Left hindlimb (tissue), 1 donor: ENCODE measurements around the gene TCTN2.

Experiments
- DNase-seq: peaks from one replicate; pipeline ENCODE4 v3.0.0-alpha.2; 2018

TCTN2 gene

DNA sequence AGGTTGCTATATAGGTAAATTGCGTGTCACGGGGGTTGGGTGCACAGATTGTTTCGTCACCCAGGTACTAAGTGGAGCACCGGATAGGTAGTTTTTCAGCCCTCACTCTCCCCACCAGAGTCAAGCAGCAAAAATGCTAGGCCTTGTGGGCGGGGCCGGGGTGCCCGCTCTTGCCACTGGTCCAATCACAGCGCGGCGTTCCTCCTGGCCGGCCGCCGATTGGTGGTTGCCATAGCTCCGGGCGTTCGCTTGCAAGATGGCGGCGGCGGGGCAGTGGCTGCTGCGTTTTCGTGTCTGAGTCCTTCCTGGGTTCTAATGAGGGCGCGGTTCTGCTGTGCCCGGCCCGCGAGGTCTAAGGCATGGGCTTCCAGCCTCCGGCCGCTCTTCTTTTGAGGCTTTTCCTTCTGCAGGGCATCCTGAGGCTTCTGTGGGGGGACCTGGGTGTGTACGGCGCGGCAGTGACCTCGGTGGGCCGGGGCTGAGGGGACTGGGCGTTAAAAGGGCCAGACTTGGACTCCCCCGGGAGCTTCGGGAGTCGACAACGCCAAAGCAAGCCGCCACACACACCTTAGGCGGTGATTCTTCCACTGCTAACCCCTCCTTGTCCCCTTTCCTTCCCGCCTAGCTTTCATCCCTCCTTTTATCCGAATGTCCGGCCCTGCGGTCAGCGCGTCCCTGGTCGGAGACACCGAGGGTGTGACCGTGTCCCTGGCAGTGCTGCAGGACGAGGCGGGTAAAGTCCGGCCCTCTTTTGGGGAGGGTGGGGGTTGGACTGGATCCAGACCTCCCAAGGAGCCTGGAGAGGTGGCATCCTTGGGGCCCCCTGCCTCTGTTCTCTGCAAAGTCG lies at the start of gene TCTN2:
TSS of gene TCTN2 (plus strand) at position 232 of the 847 bp plus-strand sequence. CDS start at position 360, 128 bp downstream.
- DNase-seq: peak; percentile 95

DNA sequence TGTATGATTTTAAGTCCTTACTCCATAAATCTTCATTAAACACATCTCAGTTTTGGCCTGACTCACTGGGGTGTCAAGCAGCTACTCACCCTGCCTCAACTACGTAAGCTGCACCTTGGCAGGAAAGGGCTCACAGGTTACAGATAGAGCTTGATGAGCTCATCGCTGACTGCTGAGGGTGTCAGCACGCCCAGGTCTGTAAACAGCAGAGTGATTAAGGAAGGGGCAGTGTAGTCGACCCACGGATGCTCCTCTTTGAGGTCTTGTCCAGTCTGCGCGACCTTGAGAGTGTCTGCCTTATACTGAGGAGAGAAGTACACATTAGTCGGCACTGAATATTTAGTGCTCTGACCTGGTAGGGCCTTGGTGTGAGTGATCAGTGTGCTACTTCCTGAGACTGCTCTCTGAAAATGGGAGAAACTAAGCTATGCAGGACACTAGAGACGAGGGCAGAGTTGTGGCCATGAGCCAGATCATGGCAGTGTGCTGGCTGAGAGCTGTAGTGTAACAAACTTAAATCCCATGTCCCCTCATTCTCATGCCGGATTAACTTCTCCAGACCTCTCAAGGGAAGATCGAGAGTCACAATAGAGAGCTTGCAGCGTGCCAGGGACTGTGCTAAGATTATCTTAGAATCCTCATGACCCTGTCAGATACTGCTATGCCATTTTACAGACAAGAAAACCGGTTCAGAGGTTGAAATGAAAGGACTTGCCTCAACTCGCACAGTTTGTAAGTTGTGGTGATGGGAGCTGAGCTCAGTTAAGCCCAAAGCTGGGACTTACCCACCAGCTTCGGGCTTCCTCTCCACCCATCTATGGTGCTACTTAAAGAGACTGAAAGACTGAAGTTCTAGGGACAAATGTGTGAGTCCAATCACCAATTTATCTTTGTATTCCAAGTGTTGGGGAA lies 49.0 kb upstream of the TCTN2 start:
- no peak for DNase-seq

DNA sequence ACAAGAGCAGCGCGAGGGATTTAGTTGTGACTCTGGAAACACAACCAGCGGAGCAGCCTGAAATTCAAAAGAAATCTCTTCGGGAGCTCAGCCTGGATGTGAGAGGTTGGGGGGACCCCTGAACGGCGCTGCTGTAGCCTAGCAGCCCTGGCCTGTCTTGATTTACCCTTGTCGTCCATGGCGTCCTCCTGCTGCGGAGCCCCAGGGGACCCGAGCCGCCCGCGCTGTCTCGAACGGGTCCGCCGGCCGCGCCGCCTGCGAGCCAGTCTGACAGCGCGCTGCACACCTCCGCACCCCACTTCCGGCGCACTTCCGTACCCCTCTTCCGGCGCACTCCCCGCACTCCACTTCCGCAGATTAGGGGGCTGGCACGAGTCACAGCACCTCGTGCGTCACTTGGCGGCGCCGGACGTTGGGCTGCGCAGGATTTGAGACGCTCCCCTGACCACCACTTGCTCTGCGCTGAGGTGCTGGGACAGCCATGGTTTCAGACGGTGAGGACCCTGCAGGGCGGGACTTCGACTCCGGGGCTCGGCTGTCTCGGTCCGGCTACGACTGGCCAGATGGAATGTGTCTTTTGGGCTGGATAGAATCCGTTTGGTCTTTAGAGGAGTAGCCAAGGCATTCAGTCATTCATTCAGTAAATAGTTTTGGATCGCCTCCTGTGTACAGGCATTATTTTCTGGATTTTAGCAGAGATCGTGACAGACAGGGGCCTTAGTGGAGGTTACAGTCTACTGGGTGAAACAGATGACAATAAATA lies 37.4 kb upstream of the TCTN2 start, which contains the start of the genes EIF2B1 and GTF2H3:
TSS of gene EIF2B1 (minus strand) at position 308 of the 763 bp plus-strand sequence. CDS start at position 179, 129 bp downstream.
TSS of gene GTF2H3 (plus strand) at position 451 of the 763 bp plus-strand sequence. CDS start at position 482, 31 bp downstream.
- DNase-seq: peak; percentile 98

DNA sequence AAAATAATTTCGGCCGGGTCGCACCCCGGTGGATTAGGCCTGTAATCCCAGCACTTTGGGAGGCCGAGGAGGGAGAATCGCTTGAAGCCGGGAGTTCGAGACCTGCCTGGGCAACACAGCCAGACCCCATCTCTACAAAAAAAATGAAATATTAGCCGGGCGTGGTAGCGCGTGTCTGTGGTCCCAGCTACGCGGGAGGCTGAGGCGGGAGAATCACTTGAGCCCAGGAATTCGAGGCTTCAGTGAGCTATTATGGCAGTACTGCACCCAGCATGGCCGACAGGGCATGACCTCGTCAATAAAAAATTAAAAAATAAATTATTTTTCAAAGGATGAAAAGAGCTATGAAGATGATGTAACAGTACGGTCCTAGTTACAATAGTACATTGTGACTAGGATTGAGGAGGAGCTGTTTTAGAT lies 36.8 kb upstream of the TCTN2 start:
- no peak for DNase-seq

DNA sequence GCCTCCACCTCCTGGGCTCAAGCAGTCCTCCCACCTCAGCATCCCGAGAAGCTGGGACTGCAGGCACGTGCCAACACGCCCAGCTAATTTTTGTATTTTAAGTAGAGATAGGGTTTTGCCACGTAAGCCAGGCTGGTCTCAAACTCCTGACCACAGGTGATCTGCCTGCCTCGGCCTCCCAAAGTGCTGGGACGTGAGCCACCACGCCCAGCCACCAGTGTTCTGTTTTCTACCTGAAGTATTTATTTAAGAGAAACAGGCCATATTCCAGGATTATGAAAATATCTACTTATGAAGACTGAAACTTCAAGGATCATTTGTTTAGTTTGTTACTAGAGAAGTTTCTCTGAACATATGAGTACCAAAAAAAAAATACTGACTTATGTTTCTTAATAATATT lies 27.0 kb upstream of the TCTN2 start:
- no peak for DNase-seq

DNA sequence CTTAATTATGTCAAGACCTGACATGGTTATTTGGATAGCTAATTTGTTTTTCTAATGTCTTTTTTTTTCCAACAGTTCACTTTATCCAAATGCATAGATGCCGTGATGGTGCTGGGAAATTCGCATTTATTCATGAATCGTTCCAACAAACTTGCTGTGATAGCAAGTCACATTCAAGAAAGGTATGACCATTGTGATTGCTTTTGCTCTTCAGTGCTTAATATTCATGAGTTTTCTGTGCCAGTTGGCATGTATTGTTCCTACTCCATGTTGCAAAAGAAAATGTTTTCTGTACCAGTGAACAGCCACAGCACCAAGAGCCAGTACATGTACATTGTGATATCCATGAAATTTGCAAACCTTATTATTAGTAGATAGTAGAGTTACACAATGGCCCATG lies 25.5 kb upstream of the TCTN2 start:
- no peak for DNase-seq

DNA sequence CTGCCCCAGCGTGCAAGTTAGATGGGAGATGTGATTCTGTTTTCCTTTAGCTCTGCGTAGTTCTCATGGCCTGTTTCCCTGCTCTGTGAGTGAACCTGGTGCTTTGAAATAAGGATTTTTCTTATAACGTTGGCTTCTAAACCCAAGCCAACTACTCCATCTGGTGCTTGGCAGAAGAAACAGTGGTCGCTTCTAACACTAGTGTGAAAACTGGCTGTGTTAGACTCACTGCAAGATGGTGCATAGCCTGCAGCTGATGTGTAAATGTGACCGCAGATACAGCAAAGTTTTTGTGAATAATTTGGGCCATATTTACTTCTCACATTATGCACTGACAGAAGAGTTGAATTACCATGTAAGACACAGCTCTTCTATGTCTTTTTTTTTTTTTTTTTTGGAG lies 25.0 kb upstream of the TCTN2 start:
- no peak for DNase-seq

DNA sequence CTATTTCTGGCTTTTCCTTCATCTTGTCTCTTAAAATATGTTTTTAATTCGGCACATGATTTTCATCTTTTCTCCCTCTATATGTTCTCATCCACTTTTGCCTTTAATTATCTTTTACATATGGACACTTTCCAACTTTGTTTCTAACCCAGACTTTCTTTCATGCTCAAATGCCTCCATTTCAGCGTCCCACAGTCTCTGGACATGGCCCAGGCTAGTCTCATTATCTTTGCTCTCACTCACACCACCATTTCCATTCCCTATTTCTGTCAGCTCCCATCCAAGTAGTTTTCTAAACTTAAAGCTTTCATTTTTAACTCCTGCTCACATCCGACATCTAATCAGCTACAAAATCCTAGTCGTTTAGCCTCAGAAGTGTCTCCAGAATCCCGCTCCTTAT lies 22.5 kb upstream of the TCTN2 start:
- no peak for DNase-seq

DNA sequence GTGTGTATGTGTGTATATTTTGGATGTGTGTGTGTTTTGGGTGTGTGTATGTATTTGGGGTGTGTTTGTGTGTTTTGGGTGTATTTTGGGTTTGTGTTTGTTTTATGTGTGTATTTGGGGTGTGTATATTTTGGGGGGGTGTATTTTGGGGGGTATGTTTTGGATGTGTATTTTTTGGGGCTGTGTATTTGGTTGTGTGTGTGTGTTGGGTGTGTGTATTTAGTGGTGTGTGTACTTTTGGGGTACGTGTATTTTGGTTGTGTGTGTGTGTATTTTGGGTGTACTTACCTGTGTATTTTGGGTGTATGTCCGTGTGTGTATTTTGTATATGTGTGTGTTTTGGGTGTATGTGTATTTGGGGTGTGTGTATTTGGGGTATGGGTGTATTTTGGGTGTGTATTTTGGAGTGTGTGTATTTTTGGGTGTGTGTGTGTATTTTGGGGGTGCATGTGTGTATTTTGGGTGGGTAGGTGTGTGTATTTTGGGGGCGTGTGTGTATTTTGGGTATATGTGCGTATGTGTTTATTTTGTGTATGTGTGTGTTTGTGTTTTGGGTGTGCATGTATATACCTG lies 16.7 kb upstream of the TCTN2 start:
- no peak for DNase-seq

DNA sequence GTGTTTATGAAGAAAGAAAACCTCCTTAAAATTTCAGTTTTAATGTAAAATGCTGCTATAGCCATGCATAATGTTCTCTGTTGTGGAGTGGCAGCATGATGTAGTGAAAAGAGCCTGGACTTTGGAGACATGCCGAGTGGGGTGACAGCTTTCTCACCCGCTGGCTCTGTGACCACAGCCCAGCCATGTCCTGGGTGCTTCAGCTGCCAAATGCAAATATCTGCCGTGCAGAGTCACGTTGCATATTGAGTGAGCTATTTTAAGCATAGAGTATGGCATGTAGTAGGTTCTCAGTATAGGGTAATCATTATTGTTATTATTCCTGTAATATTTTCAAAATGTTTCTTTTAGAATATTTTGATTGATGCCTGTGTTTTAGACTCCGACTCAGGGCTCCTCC lies 15.5 kb upstream of the TCTN2 start:
- DNase-seq: no peak

DNA sequence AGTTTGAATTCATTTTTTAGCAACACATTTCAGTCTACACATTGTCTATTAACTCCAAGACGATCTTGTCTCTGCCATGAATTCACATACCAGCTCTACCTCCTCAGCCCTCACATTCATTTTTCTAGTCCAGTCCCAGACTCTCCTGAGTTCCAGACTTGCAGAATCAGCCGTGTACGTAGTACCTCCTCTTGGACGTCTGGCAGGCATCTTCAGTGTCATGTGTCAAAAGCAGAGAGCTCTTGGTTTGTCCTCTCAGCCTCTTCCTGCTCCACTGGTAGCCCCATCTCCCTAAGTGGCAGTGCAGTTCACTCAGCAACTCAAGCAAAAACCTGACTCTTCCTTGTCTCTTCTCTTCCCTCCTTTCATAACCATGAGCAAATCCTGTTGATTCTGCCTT lies 14.5 kb upstream of the TCTN2 start:
- no peak for DNase-seq

DNA sequence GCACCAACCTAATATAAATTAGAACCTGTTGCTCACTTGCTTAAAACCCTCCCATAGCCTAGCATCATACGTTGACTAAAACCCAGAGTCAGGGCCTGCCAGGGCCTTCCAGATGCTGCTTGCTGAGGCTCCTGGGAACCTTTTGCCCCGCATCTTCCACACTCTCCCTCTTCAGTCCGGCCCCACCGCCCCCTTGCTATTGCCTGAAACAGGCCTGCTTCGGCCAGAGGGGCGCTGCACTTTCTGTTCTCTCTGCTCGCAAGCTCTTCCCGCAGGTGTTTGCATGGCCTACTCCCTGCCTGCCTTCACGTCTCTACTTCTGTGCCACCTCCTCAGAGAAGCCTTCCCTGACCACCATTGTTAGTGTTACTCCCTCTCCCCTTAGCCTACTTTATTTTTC lies 13.7 kb upstream of the TCTN2 start:
- DNase-seq: no peak

DNA sequence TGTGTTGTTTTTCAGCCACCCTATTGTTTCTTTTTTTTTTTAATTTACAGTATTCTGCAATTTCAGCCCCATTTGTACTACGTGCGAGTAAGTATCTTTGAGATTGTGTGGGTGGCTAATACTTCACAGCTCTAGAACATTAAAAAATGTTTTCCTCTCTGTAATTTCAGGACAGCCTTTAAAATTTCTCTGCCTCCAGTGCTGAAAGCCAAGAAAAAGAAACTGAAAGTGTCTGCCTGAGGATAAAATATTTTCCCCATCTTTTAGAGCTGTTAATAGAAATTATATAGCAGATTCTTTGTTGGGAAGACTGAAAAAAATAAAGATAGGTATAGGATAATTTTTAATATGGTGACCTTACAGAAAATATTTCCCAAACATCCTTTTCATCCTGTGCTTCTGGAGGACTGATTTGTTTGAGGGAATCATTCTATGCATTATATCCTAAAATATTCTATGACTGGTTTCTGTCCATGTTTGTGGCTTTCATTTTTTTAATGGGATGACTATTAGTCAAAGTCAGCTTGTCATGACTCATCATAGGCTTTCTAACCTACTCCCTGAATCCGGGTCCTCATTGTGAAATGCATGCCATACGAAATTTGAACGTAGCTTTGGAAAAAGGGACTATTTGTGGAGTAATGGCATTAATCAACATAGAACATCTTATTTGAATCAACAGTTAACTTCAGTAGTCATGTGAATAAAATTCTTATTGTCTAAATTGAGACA lies 10.8 kb upstream of the TCTN2 start:
- no peak for DNase-seq

DNA sequence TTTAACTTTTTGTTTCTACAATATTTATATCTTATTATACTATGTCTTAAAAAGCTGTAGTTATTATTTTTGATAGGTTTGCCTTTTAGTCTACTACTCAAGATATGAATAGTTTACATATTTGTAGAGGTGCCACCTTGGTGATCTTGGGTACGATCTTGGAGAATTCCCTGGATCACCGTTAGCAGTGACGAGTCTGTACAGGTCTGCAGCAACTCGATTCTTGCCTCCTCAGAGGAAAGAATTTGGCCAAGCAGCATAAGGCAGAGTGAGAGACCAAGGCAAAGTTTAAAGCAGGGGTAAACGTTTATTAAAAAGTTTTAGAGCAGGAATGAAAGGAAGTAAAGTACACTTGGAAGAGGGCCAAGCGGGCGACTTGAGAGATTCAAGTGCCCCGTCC lies 3.1 kb upstream of the TCTN2 start:
- no peak for DNase-seq

DNA sequence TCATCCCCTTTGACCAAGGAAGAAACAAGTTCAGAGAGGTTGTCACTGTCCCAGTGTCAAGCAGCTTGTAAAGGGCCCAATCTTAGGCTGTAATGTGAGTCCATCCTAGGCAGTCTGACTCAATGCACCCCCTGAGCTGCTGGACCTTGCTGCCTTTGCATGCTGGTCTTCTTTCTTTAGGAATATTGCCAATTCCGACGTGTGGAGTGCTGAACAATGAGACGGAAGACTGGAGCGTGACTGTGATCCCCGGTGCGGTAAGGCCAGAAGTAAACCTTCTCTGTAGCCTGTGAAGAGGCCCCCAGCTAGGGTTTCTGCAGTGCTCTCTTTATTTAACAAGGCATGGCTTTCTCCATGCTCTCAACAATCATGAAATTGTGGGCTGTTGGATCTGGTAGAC lies 963 bp downstream of the TCTN2 start:
- DNase-seq: no peak

DNA sequence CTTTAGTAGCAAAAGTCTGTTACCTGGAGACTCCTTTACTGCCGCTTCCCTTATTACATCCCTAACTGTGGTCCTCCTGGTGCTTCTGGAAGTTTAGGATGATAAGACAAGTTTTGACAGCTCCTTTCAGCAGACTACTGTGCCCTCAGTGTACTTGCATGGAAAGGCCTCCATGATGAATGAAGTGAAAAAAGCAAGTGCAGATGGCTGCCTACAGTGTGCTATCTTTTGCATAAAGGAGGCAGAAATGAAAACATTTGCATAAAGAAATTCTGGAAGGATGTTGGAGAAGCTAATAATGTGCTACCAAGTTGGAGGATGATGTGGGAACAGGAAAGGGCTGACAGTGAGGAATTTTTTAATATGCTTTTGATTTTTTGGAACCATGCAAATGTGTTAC lies 4.5 kb downstream of the TCTN2 start:
- DNase-seq: no peak

DNA sequence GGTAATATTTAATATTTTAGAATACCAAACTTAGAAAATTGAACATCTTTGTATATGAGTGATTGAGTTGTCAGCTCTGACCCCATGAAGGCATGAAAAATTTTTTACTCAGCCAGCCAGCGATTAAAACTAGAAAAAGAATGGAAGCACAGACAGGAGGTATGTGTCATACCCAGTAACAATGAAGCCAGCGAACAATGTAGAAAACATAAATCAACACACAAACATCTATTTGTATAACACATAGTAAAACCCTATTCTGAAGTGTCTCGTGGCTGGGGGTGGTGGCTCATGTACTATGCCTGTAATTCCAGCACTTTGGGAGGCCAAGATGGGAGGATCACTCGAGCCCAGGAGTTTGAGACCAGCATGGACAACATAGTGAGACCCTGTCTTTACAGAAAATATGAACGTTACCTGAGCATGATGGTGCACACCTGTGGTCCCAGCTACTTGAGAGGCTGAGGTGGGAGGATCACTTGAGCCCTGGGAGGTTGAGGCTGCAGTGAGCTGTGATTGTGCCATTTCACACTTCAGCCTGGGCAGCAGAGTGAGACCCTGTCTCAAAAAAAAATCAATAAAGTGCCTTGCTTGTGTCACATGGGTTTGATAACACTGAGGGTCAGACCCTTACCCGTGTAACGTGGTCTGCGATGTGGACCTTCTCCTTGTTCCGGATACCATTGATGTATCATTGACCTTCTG lies 5.9 kb downstream of the TCTN2 start:
- no peak for DNase-seq

DNA sequence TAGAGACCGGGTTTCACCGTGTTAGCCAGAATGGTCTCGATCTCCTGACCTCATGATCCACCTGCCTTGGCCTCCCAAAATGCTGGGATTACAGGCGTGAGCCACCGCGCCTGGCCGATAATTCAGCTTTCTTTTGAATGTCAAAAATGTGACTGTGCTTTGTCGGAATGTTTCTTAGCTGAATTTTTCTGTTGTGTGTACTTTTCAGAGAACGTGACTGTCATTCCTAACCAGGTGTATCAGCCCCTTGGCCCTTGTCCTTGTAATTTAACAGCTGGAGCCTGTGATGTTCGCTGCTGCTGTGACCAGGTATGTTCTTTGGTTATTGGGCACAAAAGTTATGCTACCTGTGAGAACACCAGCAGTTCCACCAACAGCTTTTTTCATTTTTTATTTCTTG lies 8.1 kb downstream of the TCTN2 start:
- DNase-seq: no peak

DNA sequence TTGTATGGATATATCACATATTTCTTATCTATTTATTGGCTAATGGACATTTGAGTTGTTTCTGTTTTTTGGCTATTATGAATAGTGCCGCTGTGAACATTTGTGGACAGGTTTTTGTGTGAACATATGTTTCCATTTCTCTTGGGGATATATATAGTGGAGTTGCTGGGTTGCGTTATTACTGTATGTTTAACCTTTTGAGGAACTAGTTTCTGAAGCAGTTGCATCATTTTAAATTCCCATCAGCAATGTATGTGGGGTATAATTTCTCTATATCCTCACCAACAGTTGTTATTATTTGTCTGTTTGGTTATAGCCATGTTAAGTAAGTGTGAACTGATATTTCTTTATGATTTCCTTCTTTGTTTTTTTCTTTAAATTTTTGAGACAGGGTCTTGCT lies 10.7 kb downstream of the TCTN2 start:
- no peak for DNase-seq

DNA sequence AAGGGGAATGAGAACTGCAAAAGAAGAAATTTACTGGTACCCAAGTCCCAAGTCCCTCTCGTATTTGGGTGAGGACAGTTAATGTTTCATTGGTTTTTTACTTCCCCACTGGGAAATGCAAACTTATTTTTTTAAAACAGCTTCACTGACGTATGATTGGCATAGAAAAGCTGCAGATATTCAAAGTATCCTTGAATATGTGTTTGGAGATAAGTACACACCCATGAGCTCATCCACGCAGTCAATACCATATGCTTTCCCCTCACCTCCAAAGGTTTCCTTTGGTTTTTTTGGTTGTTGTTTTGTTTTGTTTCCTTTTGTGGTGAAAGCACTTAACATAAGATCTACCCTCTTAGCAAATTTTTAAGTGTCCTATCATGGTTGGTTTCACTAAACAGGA lies 13.1 kb downstream of the TCTN2 start:
- DNase-seq: no peak

DNA sequence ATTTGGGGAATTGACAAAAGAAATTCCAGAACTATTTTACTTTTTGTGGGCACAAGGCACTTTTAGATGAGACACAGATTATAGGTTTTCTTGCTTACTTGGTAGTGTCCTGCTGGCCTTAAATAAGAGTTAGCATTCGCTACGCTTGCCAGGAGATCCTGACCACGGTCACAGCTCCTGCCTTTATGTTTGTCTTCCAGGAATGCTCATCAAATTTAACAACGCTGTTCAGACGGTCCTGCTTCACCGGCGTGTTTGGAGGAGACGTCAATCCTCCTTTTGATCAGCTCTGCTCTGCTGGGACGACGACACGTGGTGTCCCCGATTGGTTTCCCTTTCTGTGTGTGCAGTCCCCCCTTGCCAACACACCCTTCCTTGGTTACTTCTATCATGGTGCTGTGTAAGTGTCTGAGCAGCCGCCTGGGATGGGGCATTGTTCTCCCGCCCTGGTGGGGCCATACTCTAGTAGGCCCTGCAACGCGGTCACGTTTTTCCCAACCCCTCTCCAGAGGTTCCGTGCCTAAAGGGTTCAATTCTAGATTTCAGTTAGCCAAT lies 15.8 kb downstream of the TCTN2 start:
- no peak for DNase-seq
